HCT116 (cell line): Measurements from ENCODE around the gene TRMO. TPM values are rescaled to one million over a fixed set of nuclear protein-coding genes. Genes with fewer than 3 reads are reported as not detected.

Source experiments
- ATAC-seq: fragments of 200-7000 bp; cut with Tn5 transposase; 2 replicates; pipeline ENCODE4 v1.9.1; 2020; ENCODE audit warnings: mild to moderate bottlenecking, moderate library complexity
- BruUV-seq: library from RNA; stranded (reverse); fragments of 400-500 nt; replicated peaks from 2 replicates; lab custom pipeline; 2021; lab: Mats Ljungman, UMichigan
- CTCF ChIA-PET: fragments of 300-600 bp; sonication (Branson Sonifier 250); formaldehyde crosslinking; loops from one replicate; lab custom pipeline; 2021; ENCODE audit warnings: antibody characterized with exemption; lab: Charles Lee
- POLR2A ChIA-PET: fragments of 300-600, 350-600 bp; sonication (Branson Sonifier 250); formaldehyde crosslinking; loops from one replicate; lab custom pipeline; 2021; ENCODE audit warnings: antibody characterized with exemption; lab: Charles Lee
- RAD21 ChIA-PET, 2 experiments: fragments of 300-600 bp; sonication (Branson Sonifier 250); formaldehyde crosslinking; loops; one replicate each; lab custom pipeline; 2023; ENCODE audit warnings: low total read pairs in 2 of 2; ENCODE audit not compliant: uncharacterized antibody in 2 of 2, unreplicated experiment in 2 of 2, low non-redundant PET in 1 of 2; lab: Charles Lee
- DNase-seq: peaks from one replicate; pipeline ENCODE4 v3.0.0-alpha.2; 2010; ENCODE audit warnings: low read depth, low spot score
- H2AFZ ChIP-seq: fragments of 200-600 bp; shearing (Covaris generic), sonication (generic); 2 replicates; pipeline ENCODE4 v1.6.1; 2017; ENCODE audit warnings: low read depth, mixed run types, mixed read lengths, antibody characterized with exemption, low read length; ENCODE audit not compliant: poor library complexity, severe bottlenecking
- H3K27ac ChIP-seq: 2 replicates; pipeline ENCODE4 v1.5.1; 2012; ENCODE audit warnings: low read depth, low read length
- H3K27me3 ChIP-seq: fragments of 200-600 bp; sonication (generic); 2 replicates; pipeline ENCODE4 v1.6.1; 2016; ENCODE audit warnings: mixed run types, low read length, mixed read lengths; ENCODE audit not compliant: insufficient read depth
- H3K36me3 ChIP-seq, 2 experiments: fragments of 200-500 bp in 1 of 2; fragments of 200-600 bp in 1 of 2; sonication (Bioruptor generic) in 1 of 2; sonication (generic) in 1 of 2; 2 replicates each; pipeline versions ENCODE4 v1.5.1 to v1.6.1; 2014 to 2016; ENCODE audit warnings: low read length in 2 of 2, inconsistent platforms in 1 of 2, mixed read lengths in 1 of 2, mixed run types in 1 of 2; ENCODE audit not compliant: insufficient read depth in 2 of 2, control insufficient read depth in 1 of 2
- H3K4me1 ChIP-seq, 2 experiments: fragments of 200-600 bp in 1 of 2; sonication (generic) in 1 of 2; 2 replicates each; pipeline versions ENCODE4 v1.5.1 to v1.6.1; 2012 to 2017; ENCODE audit warnings: low read length in 2 of 2, inconsistent platforms in 1 of 2, mild to moderate bottlenecking in 1 of 2, mixed read lengths in 1 of 2, mixed run types in 1 of 2, moderate library complexity in 1 of 2; ENCODE audit not compliant: insufficient read depth in 2 of 2, control insufficient read depth in 1 of 2
- H3K4me2 ChIP-seq: fragments of 200-600 bp; sonication (generic); 2 replicates; pipeline ENCODE4 v1.6.1; 2017; ENCODE audit warnings: mixed run types, low read length, mixed read lengths
- H3K4me3 ChIP-seq, 2 experiments: fragments of 200-600 bp in 1 of 2; sonication (generic) in 1 of 2; replicated peaks in 1 of 2; 2 replicates each; pipeline ENCODE4 v1.5.1; 2011 to 2016; ENCODE audit warnings: low read length in 2 of 2, control low read depth in 1 of 2, low read depth in 1 of 2, mild to moderate bottlenecking in 1 of 2, mixed read lengths in 1 of 2, mixed run types in 1 of 2
- H3K79me2 ChIP-seq: fragments of 200-600 bp; sonication (generic); 2 replicates; pipeline ENCODE4 v1.6.1; 2017; ENCODE audit warnings: mild to moderate bottlenecking, mixed run types, low read length, moderate library complexity, mixed read lengths; ENCODE audit not compliant: insufficient read depth
- H3K9ac ChIP-seq: fragments of 200-600 bp; sonication (generic); 2 replicates; pipeline ENCODE4 v1.6.1; 2016; ENCODE audit warnings: low read length, mixed read lengths
- H3K9me2 ChIP-seq: fragments of 200-600 bp; sonication (generic), shearing (Covaris generic); 2 replicates; pipeline ENCODE4 v1.6.1; 2017; ENCODE audit warnings: mixed run types, mild to moderate bottlenecking, moderate library complexity; ENCODE audit not compliant: insufficient read depth
- H3K9me3 ChIP-seq, 2 experiments: fragments of 200-500 bp in 1 of 2; fragments of 200-600 bp in 1 of 2; sonication (Bioruptor generic) in 1 of 2; sonication (generic) in 1 of 2; 2 replicates each; pipeline ENCODE4 v1.6.1; 2014 to 2017; ENCODE audit warnings: low read length in 2 of 2, mixed read lengths in 2 of 2, inconsistent platforms in 1 of 2, low read depth in 1 of 2, mild to moderate bottlenecking in 1 of 2, mixed run types in 1 of 2, moderate library complexity in 1 of 2; ENCODE audit not compliant: control insufficient read depth in 1 of 2, insufficient read depth in 1 of 2
- H4K20me1 ChIP-seq: fragments of 200-600 bp; sonication (generic), shearing (Covaris generic); 2 replicates; pipeline ENCODE4 v1.6.1; 2017; ENCODE audit warnings: mixed run types, mild to moderate bottlenecking, moderate library complexity; ENCODE audit not compliant: insufficient read depth
- CBX3 ChIP-seq: IDR thresholded peaks from 2 replicates; pipeline ENCODE4 v1.6.1; 2012; ENCODE audit warnings: low read depth
- EZH2 ChIP-seq: fragments of 200-600 bp; sonication (generic); IDR thresholded peaks from 2 replicates; pipeline ENCODE4 v1.6.1; 2017; ENCODE audit warnings: antibody characterized with exemption, mixed run types
- EZH2phosphoT487 ChIP-seq: fragments of 200-600 bp; IDR thresholded peaks from 2 replicates; pipeline ENCODE4 v1.6.1; 2018; ENCODE audit warnings: antibody characterized with exemption, borderline replicate concordance
- POLR2A ChIP-seq: IDR thresholded peaks from 2 replicates; pipeline ENCODE4 v1.7.0; 2011; ENCODE audit warnings: borderline replicate concordance; ENCODE audit not compliant: insufficient read depth, insufficient read length; ENCODE audit errors: extremely low read depth
- RAD21 ChIP-seq: IDR thresholded peaks from 2 replicates; pipeline ENCODE4 v1.6.1; 2012; ENCODE audit warnings: low read depth, mild to moderate bottlenecking
- REST ChIP-seq: IDR thresholded peaks from 2 replicates; pipeline ENCODE4 v1.6.1; 2012; ENCODE audit warnings: low read depth
- SP1 ChIP-seq: IDR thresholded peaks from 2 replicates; pipeline ENCODE4 v1.6.1; 2012; ENCODE audit warnings: low read depth
- SRF ChIP-seq: IDR thresholded peaks from 2 replicates; pipeline ENCODE4 v1.6.1; 2012; ENCODE audit warnings: low read depth
- YY1 ChIP-seq: IDR thresholded peaks from 2 replicates; pipeline ENCODE4 v1.6.1; 2011; ENCODE audit warnings: low read length, low read depth, moderate library complexity, mild to moderate bottlenecking; ENCODE audit not compliant: insufficient replicate concordance; ENCODE audit errors: extremely low read depth
- ZFX ChIP-seq: fragments of 450-650 bp; IDR thresholded peaks from 2 replicates; pipeline ENCODE4 v1.6.1; 2017
- intact Hi-C: fragments of 100-400 bp; cut with micrococcal nuclease; formaldehyde crosslinking; loops from 2 replicates; pipeline ENCODE4 v1.10.0; 2022
- total RNA-seq: library from RNA; stranded (reverse); gene quantifications from one replicate; pipeline ENCODE4 v1.2.1, GENCODE V29; 2021; ENCODE audit not compliant: unreplicated experiment
- TF ChIP-seq, protein P1 (sequence below): IDR thresholded peaks from 2 replicates; pipeline ENCODE4 v1.6.1; 2011; ENCODE audit warnings: mild to moderate bottlenecking, low read length, moderate library complexity; ENCODE audit not compliant: insufficient replicate concordance; ENCODE audit errors: extremely low read depth

The TRMO gene
- total RNA-seq, 1 experiment from 2014 or later: 10.2 TPM

GRCh38 chr9:97868859-97869258, 53.4 kb downstream of the TRMO start:
- H3K36me3 ChIP-seq: no peaks in the 10 kb centered on the region
- ChIA-PET RAD21 (no interaction called here), CTCF (no interaction called here), POLR2A (no interaction called here)
- H3K27ac ChIP-seq: no peak overlapping the region
- H3K9me2 ChIP-seq: no peaks in the 10 kb centered on the region
- no peaks in the 10 kb centered on the region for H3K27me3 ChIP-seq
- H4K20me1 ChIP-seq: no peaks in the 10 kb centered on the region
- no peak overlapping the region for H3K9ac ChIP-seq
- H3K4me3 ChIP-seq: no peak overlapping the region
- H3K79me2 ChIP-seq: no peaks in the 10 kb centered on the region
- ATAC-seq (no peak), DNase-seq (no peak)
- H3K4me1 ChIP-seq: peaks cover 0 to 5% of the 10 kb centered on the region in 2 experiments; a peak in 2 of 4 replicates
- no peak overlapping the region for H3K4me2 ChIP-seq
- TF ChIP-seq YY1 (no peak), CBX3 (no peak), SP1 (no peak), REST (no peak), EZH2phosphoT487 (no peak), ZFX (no peak), SRF (no peak), RAD21 (no peak), POLR2A (no peak), EZH2 (no peak)
- TF ChIP-seq, protein P1, sequence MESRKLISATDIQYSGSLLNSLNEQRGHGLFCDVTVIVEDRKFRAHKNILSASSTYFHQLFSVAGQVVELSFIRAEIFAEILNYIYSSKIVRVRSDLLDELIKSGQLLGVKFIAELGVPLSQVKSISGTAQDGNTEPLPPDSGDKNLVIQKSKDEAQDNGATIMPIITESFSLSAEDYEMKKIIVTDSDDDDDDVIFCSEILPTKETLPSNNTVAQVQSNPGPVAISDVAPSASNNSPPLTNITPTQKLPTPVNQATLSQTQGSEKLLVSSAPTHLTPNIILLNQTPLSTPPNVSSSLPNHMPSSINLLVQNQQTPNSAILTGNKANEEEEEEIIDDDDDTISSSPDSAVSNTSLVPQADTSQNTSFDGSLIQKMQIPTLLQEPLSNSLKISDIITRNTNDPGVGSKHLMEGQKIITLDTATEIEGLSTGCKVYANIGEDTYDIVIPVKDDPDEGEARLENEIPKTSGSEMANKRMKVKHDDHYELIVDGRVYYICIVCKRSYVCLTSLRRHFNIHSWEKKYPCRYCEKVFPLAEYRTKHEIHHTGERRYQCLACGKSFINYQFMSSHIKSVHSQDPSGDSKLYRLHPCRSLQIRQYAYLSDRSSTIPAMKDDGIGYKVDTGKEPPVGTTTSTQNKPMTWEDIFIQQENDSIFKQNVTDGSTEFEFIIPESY: no peak
- BruUV-seq: no TSS peak
- H3K9me3 ChIP-seq: peaks cover 0 to 4% of the 10 kb centered on the region in 2 experiments; a peak in 2 of 4 replicates
- H2AFZ ChIP-seq: no peak overlapping the region
- intact Hi-C loops: no loop called here
